ENCODE results near the gene KPNA3.

KPNA3 gene

DNA sequence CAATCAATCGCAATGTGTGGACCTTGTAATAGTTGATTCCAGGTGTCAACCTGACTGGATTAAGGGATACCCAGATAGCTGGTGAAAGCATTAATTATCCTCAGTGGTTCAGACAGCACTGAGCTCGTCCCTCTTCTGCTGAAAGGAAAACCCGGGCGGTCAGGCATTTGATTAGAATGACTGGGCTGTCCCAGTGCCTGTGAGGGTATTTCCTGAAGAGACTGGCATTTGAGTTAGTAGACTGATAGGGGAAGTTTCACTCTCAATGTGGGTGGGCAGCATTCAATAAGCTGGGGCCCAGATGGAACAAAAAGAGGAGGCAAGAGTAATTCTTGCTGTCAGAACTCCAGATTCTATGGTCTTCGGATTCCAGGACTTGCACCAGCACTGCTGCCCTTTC lies 31.9 kb downstream of the KPNA3 start:
- TF ChIP-seq, protein P1, sequence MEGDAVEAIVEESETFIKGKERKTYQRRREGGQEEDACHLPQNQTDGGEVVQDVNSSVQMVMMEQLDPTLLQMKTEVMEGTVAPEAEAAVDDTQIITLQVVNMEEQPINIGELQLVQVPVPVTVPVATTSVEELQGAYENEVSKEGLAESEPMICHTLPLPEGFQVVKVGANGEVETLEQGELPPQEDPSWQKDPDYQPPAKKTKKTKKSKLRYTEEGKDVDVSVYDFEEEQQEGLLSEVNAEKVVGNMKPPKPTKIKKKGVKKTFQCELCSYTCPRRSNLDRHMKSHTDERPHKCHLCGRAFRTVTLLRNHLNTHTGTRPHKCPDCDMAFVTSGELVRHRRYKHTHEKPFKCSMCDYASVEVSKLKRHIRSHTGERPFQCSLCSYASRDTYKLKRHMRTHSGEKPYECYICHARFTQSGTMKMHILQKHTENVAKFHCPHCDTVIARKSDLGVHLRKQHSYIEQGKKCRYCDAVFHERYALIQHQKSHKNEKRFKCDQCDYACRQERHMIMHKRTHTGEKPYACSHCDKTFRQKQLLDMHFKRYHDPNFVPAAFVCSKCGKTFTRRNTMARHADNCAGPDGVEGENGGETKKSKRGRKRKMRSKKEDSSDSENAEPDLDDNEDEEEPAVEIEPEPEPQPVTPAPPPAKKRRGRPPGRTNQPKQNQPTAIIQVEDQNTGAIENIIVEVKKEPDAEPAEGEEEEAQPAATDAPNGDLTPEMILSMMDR (IDR thresholded peaks at IDR 0.05; ENCODE audit: low read depth, low read length, missing control alignments), result no peak
- in situ Hi-C loops (cut with HindIII; ENCODE audit: low sequenced_read_pairs), result no loop called here
- DNase-seq (ENCODE audit: low read depth), result no peak
- H3K4me3 ChIP-seq (ENCODE audit: low read depth, low read length), result no peak overlapping the region

DNA sequence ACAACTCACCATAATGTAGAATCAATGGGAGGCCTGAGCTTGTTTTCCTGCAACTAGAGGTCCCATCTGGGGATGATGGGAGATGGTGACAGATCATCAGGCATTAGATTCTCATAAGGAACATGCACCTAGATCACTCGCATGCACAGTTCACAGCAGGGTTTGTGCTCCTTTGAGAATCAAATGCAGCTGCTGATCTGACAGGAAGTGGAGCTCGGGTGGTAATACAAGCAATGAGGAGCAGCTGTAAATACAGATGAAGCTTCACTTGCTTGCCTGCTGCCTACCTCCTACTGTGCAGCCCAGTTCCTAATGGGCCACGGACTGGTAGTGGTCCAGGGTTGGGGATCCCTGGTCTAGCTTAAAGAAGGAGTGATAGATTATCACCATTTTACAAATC lies 33.0 kb downstream of the KPNA3 start:
- in situ Hi-C loops (cut with HindIII; ENCODE audit: low sequenced_read_pairs), result no loop called here
- no peak for DNase-seq (ENCODE audit: low read depth)
- H3K4me3 ChIP-seq (ENCODE audit: low read depth, low read length), result no peak overlapping the region
- TF ChIP-seq, protein P1 (IDR thresholded peaks at IDR 0.05; ENCODE audit: low read depth, low read length, missing control alignments), result no peak

DNA sequence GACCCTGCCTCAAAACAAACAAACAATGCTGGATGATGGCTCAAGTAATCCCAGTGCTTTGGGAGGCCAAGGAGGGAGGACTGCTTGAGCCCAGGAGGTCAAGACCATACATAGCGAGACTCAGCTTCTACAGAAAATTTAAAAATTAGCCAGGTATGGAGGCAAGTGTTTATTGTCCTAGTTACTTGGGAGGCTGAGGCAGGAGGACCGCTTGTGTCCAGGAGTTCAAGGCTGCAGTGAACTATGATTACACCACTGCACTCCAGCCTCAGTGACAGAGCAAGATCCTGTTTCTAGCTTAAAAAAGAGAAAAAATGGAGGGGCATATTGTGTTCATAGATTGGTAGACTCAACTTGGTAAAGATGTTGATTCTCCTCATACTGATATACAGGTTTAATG lies 36.2 kb downstream of the KPNA3 start:
- H3K4me3 ChIP-seq (ENCODE audit: low read depth, low read length), result no peak overlapping the region
- TF ChIP-seq, protein P1 (IDR thresholded peaks at IDR 0.05; ENCODE audit: low read depth, low read length, missing control alignments), result no peak
- no peak for DNase-seq (ENCODE audit: low read depth)
- in situ Hi-C loops (cut with HindIII; ENCODE audit: low sequenced_read_pairs), result no loop called here

DNA sequence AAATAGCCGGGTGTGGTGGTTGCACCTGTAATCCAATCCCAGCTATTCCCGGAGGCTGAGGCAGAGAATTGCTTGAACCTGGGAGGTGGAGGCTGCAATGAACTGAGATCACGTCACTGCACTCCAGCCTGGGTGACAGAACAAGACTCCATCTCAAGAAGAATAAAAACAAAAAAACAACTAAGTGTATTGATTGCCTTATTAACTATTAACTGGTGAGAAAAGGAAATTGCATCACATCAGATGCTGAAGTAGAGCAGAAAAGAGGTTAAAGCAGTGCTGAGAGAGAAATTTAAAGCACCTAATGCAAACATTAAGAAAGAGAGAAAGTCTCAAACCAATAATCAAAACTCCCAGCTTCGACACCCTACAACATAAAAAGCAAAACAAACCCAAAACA lies 38.3 kb downstream of the KPNA3 start:
- TF ChIP-seq, protein P1 (IDR thresholded peaks at IDR 0.05; ENCODE audit: low read depth, low read length, missing control alignments), result no peak
- H3K4me3 ChIP-seq (ENCODE audit: low read depth, low read length), result no peak overlapping the region
- in situ Hi-C loops (cut with HindIII; ENCODE audit: low sequenced_read_pairs), result no loop called here

DNA sequence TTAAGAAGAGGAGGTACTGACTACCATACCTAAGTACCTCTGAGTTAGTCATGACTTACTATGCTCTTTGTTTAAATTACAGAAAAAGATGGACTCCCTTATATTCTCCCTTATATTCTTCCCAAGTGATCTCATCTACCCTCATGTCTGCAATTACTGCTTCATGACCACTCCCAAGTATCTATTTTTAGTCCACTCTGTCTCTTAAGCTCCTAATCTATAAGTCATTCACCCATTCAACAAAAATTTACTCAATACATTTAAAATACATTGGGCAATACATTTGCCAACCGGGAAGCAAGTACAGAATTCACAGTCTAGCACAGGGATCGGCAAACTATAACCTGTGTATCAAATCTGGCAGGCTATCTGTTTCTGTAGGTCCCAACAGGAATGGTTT lies 42.6 kb downstream of the KPNA3 start:
- H3K4me3 ChIP-seq (ENCODE audit: low read depth, low read length), result no peak overlapping the region
- TF ChIP-seq, protein P1 (IDR thresholded peaks at IDR 0.05; ENCODE audit: low read depth, low read length, missing control alignments), result no peak
- DNase-seq (ENCODE audit: low read depth), result no peak
- in situ Hi-C loops (cut with HindIII; ENCODE audit: low sequenced_read_pairs), result no loop called here

More for the DNA sequence above, 38.3 kb downstream of the KPNA3 start:
- no peak for DNase-seq (ENCODE audit: low read depth)

DNA sequence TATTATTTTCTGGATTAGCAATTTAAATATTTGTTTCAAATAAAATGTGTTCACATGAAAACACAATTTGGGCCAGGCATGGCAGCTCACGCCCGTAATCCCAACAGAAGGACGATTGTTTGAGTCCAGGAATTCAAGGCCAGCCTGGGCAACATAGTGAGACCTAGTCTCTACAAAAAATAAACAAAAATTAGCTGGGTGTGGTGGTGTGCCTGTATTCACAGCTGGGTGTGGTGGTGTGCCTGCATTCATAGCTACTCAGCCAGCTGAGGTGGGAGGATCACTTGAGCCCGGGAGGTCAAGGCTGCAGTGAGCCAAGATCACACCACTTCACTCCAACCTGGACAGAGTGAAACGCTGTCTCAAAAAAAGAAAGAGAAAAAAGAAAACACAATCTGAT lies 46.4 kb downstream of the KPNA3 start:
- no peak overlapping the region for H3K4me3 ChIP-seq (ENCODE audit: low read depth, low read length)
- TF ChIP-seq, protein P1 (IDR thresholded peaks at IDR 0.05; ENCODE audit: low read depth, low read length, missing control alignments), result no peak
- no peak for DNase-seq (ENCODE audit: low read depth)
- in situ Hi-C loops (cut with HindIII; ENCODE audit: low sequenced_read_pairs), result no loop called here

DNA sequence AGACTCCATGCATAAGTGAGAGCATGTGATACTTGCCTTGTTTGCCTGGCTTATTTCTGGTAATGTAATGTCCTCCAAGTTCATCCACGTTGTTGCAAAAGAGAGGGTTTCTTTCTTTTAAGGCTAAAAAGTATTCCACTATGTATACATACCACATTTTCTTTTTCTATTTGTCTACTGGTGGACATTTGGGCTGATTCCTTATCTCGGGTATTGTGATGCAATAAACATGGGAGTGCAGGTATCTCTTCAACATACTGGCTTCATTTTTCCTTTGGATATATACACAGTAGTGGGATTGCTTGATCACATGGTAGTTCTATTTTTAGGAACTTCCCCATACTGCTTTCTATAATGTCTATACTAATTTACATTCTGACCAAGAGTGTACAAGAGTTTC lies 51.6 kb downstream of the KPNA3 start:
- no peak overlapping the region for H3K4me3 ChIP-seq (ENCODE audit: low read depth, low read length)
- no peak for DNase-seq (ENCODE audit: low read depth)
- TF ChIP-seq, protein P1 (IDR thresholded peaks at IDR 0.05; ENCODE audit: low read depth, low read length, missing control alignments), result no peak
- in situ Hi-C loops (cut with HindIII; ENCODE audit: low sequenced_read_pairs), result no loop called here
